Panc1 (cell line): Measurements from ENCODE around the gene CAMTA2.

Source experiments
- CTCF ChIP-seq: fragments of 450-650 bp; IDR thresholded peaks from 2 replicates; pipeline ENCODE4 v1.5.1; 2017; ENCODE audit warnings: mild to moderate bottlenecking
- POLR2AphosphoS5 ChIP-seq: IDR thresholded peaks from 2 replicates; pipeline ENCODE4 v1.6.1; 2012; ENCODE audit warnings: mild to moderate bottlenecking, low read depth, low read length, moderate library complexity
- REST ChIP-seq, 2 experiments: IDR thresholded peaks; 2 replicates each; pipeline ENCODE4 v1.6.1; 2011 to 2012; ENCODE audit warnings: low read depth in 2 of 2, control low read depth in 1 of 2, low read length in 1 of 2, mild to moderate bottlenecking in 1 of 2, moderate library complexity in 1 of 2; ENCODE audit not compliant: insufficient read depth in 1 of 2
- SIN3A ChIP-seq: IDR thresholded peaks from 2 replicates; pipeline ENCODE4 v1.6.1; 2012; ENCODE audit warnings: low read depth, mild to moderate bottlenecking, low read length, moderate library complexity, borderline replicate concordance; ENCODE audit not compliant: insufficient read depth
- TCF7L2 ChIP-seq: IDR thresholded peaks from 2 replicates; pipeline ENCODE4 v1.6.1; 2011; ENCODE audit warnings: mild to moderate bottlenecking, low read depth, low read length, inconsistent platforms

DNA sequence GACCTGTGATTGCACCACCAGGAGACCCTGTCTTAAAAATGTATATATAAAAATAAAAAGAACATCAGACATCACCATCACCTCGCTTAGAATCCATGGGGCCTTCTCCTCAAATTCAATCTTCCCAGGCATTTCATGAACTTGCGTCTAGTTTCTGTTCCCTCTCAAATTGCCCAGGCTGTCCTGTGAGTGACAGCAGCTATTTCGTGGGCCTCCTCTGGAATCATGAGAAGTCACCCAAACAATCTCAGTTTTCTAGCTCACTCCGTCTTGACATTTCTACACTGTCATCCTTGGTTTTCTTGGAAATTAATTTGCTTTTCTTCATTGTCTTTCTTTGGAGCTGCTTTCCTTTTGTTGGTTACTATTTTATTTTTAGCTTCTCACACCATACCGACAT, 40.4 kb upstream of the CAMTA2 start:
- no peak for TF ChIP-seq CTCF
- no peak for TF ChIP-seq POLR2AphosphoS5
- no peak for TF ChIP-seq SIN3A
- TF ChIP-seq REST (IDR thresholded peaks at IDR 0.05; ENCODE audit: insufficient read depth in 1 of 2, low read depth in 2 of 2, low read length in 1 of 2): no peak
- TF ChIP-seq TCF7L2: no peak
